Kidney glomerular epithelial cell (primary cell): ENCODE measurements around the gene NUDT1.

Experiments used
- DNase-seq: peaks from one replicate; lab custom pipeline; 2025; lab: John Stamatoyannopoulos, UW

Gene NUDT1

GRCh38 chr7:2205036-2205780, 36.8 kb upstream of the NUDT1 start:
- no peak for DNase-seq

GRCh38 chr7:2208712-2209111, 33.3 kb upstream of the NUDT1 start:
- no peak for DNase-seq

GRCh38 chr7:2209146-2209960, 32.7 kb upstream of the NUDT1 start:
- peak; percentile 3 for DNase-seq

GRCh38 chr7:2209961-2210323, 32.1 kb upstream of the NUDT1 start:
- no peak for DNase-seq

- DNase-seq: no peak
Observed at GRCh38 chr7:2210551-2211258, 31.3 kb upstream of the NUDT1 start.

GRCh38 chr7:2211259-2211880, 30.7 kb upstream of the NUDT1 start:
- DNase-seq: no peak

- no peak for DNase-seq
Observed at GRCh38 chr7:2211926-2212325, 30.1 kb upstream of the NUDT1 start.

GRCh38 chr7:2212906-2213305, 29.1 kb upstream of the NUDT1 start:
- no peak for DNase-seq

GRCh38 chr7:2213551-2214215, 28.3 kb upstream of the NUDT1 start:
- no peak for DNase-seq

GRCh38 chr7:2214636-2215035, 27.4 kb upstream of the NUDT1 start:
- DNase-seq: no peak

- DNase-seq: no peak
Observed at GRCh38 chr7:2215851-2216250, 26.2 kb upstream of the NUDT1 start.

- DNase-seq: no peak
Observed at GRCh38 chr7:2217206-2217605, 24.8 kb upstream of the NUDT1 start.

GRCh38 chr7:2217716-2218443, 24.1 kb upstream of the NUDT1 start:
- no peak for DNase-seq

- DNase-seq: no peak
Observed at GRCh38 chr7:2218444-2218785, 23.6 kb upstream of the NUDT1 start.

- no peak for DNase-seq
Observed at GRCh38 chr7:2219136-2219535, 22.9 kb upstream of the NUDT1 start.

- no peak for DNase-seq
Observed at GRCh38 chr7:2219606-2220005, 22.4 kb upstream of the NUDT1 start.

GRCh38 chr7:2220030-2220429, 22.0 kb upstream of the NUDT1 start:
- no peak for DNase-seq

- DNase-seq: no peak
Observed at GRCh38 chr7:2220506-2220905, 21.5 kb upstream of the NUDT1 start.

- DNase-seq: no peak
Observed at GRCh38 chr7:2220954-2221353, 21.1 kb upstream of the NUDT1 start.

GRCh38 chr7:2222516-2222915, 19.5 kb upstream of the NUDT1 start:
- no peak for DNase-seq

- no peak for DNase-seq
Observed at GRCh38 chr7:2223321-2223720, 18.7 kb upstream of the NUDT1 start.
